ENCODE results near the gene OR52A5. TPM values are rescaled to one million over a fixed set of nuclear protein-coding genes. Genes with fewer than 3 reads are reported as not detected.

OR52A5 gene
- total RNA-seq, 1 donor from 2014 or later, result not detected

- H3K27me3 Mint-ChIP-seq (ENCODE audit: low read depth), result no peaks in the 10 kb centered on the region
Measured at GRCh38 chr11:5092821-5093585, 45.2 kb downstream of the OR52A5 start.

GRCh38 chr11:5090668-5091067, 47.5 kb downstream of the OR52A5 start:
- no peak for DNase-seq (ENCODE audit: low spot score)
- Mint-ChIP-seq H3K27ac (no peak overlapping the region), H3K4me3 (ENCODE audit: low read depth) (no peak overlapping the region), H3K27me3 (ENCODE audit: low read depth) (no peaks in the 10 kb centered on the region), H3K9me3 (no peaks in the 10 kb centered on the region), H3K4me1 (ENCODE audit: low read depth) (no peaks in the 10 kb centered on the region), H3K36me3 (ENCODE audit: low read depth) (no peaks in the 10 kb centered on the region)
- intact Hi-C loops (cut with micrococcal nuclease), result no loop called here

More at GRCh38 chr11:5092821-5093585, 45.2 kb downstream of the OR52A5 start:
- Mint-ChIP-seq H3K36me3 (ENCODE audit: low read depth) (no peaks in the 10 kb centered on the region), H3K9me3 (no peaks in the 10 kb centered on the region), H3K4me3 (ENCODE audit: low read depth) (no peak overlapping the region), H3K27ac (no peak overlapping the region), H3K4me1 (ENCODE audit: low read depth) (no peaks in the 10 kb centered on the region)
- no peak for DNase-seq (ENCODE audit: low spot score)
- intact Hi-C loops (cut with micrococcal nuclease), result no loop called here

- Mint-ChIP-seq H3K4me1 (ENCODE audit: low read depth) (no peaks in the 10 kb centered on the region), H3K27me3 (ENCODE audit: low read depth) (no peaks in the 10 kb centered on the region), H3K27ac (no peak overlapping the region), H3K36me3 (ENCODE audit: low read depth) (no peaks in the 10 kb centered on the region), H3K4me3 (ENCODE audit: low read depth) (no peak overlapping the region), H3K9me3 (no peaks in the 10 kb centered on the region)
- no peak for DNase-seq (ENCODE audit: low spot score)
- intact Hi-C loops (cut with micrococcal nuclease), result no loop called here
Measured at GRCh38 chr11:5088556-5088955, 49.6 kb downstream of the OR52A5 start.

- Mint-ChIP-seq H3K4me1 (ENCODE audit: low read depth) (no peaks in the 10 kb centered on the region), H3K9me3 (no peaks in the 10 kb centered on the region), H3K36me3 (ENCODE audit: low read depth) (no peaks in the 10 kb centered on the region), H3K27me3 (ENCODE audit: low read depth) (no peaks in the 10 kb centered on the region), H3K27ac (no peak overlapping the region), H3K4me3 (ENCODE audit: low read depth) (no peak overlapping the region)
- no peak for DNase-seq (ENCODE audit: low spot score)
- intact Hi-C loops (cut with micrococcal nuclease), result no loop called here
Measured at GRCh38 chr11:5083602-5084001, 54.6 kb downstream of the OR52A5 start.

- no peak for DNase-seq (ENCODE audit: low spot score)
- H3K27ac Mint-ChIP-seq, result no peak overlapping the region
- H3K4me1 Mint-ChIP-seq (ENCODE audit: low read depth), result no peaks in the 10 kb centered on the region
- H3K9me3 Mint-ChIP-seq, result no peaks in the 10 kb centered on the region
- no peaks in the 10 kb centered on the region for H3K27me3 Mint-ChIP-seq (ENCODE audit: low read depth)
- intact Hi-C loops (cut with micrococcal nuclease), result no loop called here
- no peak overlapping the region for H3K4me3 Mint-ChIP-seq (ENCODE audit: low read depth)
- H3K36me3 Mint-ChIP-seq (ENCODE audit: low read depth), result no peaks in the 10 kb centered on the region
Measured at GRCh38 chr11:5081405-5081804, 56.8 kb downstream of the OR52A5 start.

Other genes with a start within 250 kb of the OR52A5 start
- not detected in 2 replicates for gene OR51A7, start 234.6 kb downstream of the OR52A5 start, total RNA-seq
- gene OR51G2, start 219.0 kb downstream of the OR52A5 start, total RNA-seq, result not detected in 2 replicates
- not detected in 2 replicates for gene OR51G1, start 214.0 kb downstream of the OR52A5 start, total RNA-seq
- gene OR51A4, start 190.8 kb downstream of the OR52A5 start, total RNA-seq, result not detected in 2 replicates
- gene OR51A2, start 182.6 kb downstream of the OR52A5 start, total RNA-seq, result not detected in 2 replicates
- gene OR51L1, start 143.5 kb downstream of the OR52A5 start, total RNA-seq, result not detected in 2 replicates
- not detected in 2 replicates for gene OR52J3, start 91.8 kb downstream of the OR52A5 start, total RNA-seq
- gene OR52E2, start 78.7 kb downstream of the OR52A5 start, total RNA-seq, result not detected in 2 replicates
- not detected in 2 replicates for gene OR52E1, start 68.8 kb downstream of the OR52A5 start, total RNA-seq
- not detected in 2 replicates for gene OR52A1, start 16.4 kb upstream of the OR52A5 start, total RNA-seq
- not detected in 2 replicates for gene OR51V1, start 62.3 kb upstream of the OR52A5 start, total RNA-seq
- not detected in 2 replicates for gene HBB, start 88.7 kb upstream of the OR52A5 start, total RNA-seq
- gene HBD, start 96.1 kb upstream of the OR52A5 start, total RNA-seq, result not detected in 2 replicates
- gene HBG1, start 111.5 kb upstream of the OR52A5 start, total RNA-seq, result not detected in 2 replicates
- not detected in 2 replicates for gene HBG2, start 116.4 kb upstream of the OR52A5 start, total RNA-seq
- gene HBE1, start 131.6 kb upstream of the OR52A5 start, total RNA-seq, result not detected in 2 replicates
- not detected in 2 replicates for gene OR51B4, start 163.6 kb upstream of the OR52A5 start, total RNA-seq
- not detected in 2 replicates for gene OR51B2, start 185.9 kb upstream of the OR52A5 start, total RNA-seq
- gene OR51B5, start 205.2 kb upstream of the OR52A5 start, total RNA-seq, result not detected in 2 replicates
- gene OR51B6, start 213.2 kb upstream of the OR52A5 start, total RNA-seq, result not detected in 2 replicates
- gene OR51M1, start 245.5 kb upstream of the OR52A5 start, total RNA-seq, result not detected in 2 replicates

All from activated T-helper 2 cell treated with anti-CD3 and anti-CD28 coated beads, Interferon-gamma antibody, Interleukin-2, Interleukin-4, amounts not matched to agents 10 μg/mL and 5 μg/mL and 100 μg/mL, durations not matched to agents 14 hours and 24 hours and 36 hours (primary cell).